Measurements from ENCODE around the gene WNK3. TPM values are rescaled to one million over a fixed set of nuclear protein-coding genes. Genes with fewer than 3 reads are reported as not detected.

WNK3 gene
- total and polyA plus RNA-seq, 2 experiments from 2014 or later: 9.8 to 12.5 TPM

- TF ChIP-seq EZH2 (IDR thresholded peaks at IDR 0.05; ENCODE audit: borderline replicate concordance) (no peak), CTCF (IDR thresholded peaks at IDR 0.05; ENCODE audit: poor library complexity) (no peak), EZH2phosphoT487 (IDR thresholded peaks at IDR 0.05; ENCODE audit: low read depth, severe bottlenecking, unreplicated experiment) (no peak)
- Histone ChIP-seq H3K36me3 (replicated peaks; ENCODE audit: insufficient read depth, low read depth) (no peaks in the 10 kb centered on the region), H3K4me2 (no peak overlapping the region), H2AFZ (no peak overlapping the region), H3K9me2 (replicated peaks; ENCODE audit: insufficient read depth) (no peaks in the 10 kb centered on the region), H3K9me3 (ENCODE audit: low read depth) (no peaks in the 10 kb centered on the region), H3K4me1 (ENCODE audit: insufficient read depth) (no peaks in the 10 kb centered on the region), H3K79me2 (peaks cover 30% of the 10 kb centered on the region), H3K27me3 (no peaks in the 10 kb centered on the region), H4K20me1 (ENCODE audit: insufficient read depth, poor library complexity, severe bottlenecking) (no peaks in the 10 kb centered on the region), H3K4me3 (no peak overlapping the region), H3K27ac (no peak overlapping the region)
- DNase-seq (ENCODE audit: low spot score): no peak
- 76% methylated on average over 3 of the region's 3 CpGs for WGBS (ENCODE audit: low lambda C conversion rate, missing lambda C conversion rate)
Measured at GRCh38 chrX:54172455-54172854, 185.4 kb downstream of the WNK3 start.

GRCh38 chrX:54171527-54172250 lies 186.2 kb downstream of the WNK3 start:
- 83% methylated on average over 4 of the region's 4 CpGs for whole genome bisulfite sequencing (ENCODE audit: low lambda C conversion rate, missing lambda C conversion rate)
- no peak overlapping the region for H3K27ac ChIP-seq

GRCh38 chrX:54171091-54171490 lies 186.8 kb downstream of the WNK3 start:
- H3K36me3 ChIP-seq (replicated peaks; ENCODE audit: insufficient read depth, low read depth): no peaks in the 10 kb centered on the region
- no peaks in the 10 kb centered on the region for H4K20me1 ChIP-seq (ENCODE audit: insufficient read depth, poor library complexity, severe bottlenecking)
- peaks cover 17% of the 10 kb centered on the region for H3K79me2 ChIP-seq
- H3K4me3 ChIP-seq: no peak overlapping the region
- H3K4me1 ChIP-seq (ENCODE audit: insufficient read depth): no peaks in the 10 kb centered on the region
- no peak overlapping the region for H3K27ac ChIP-seq
- DNase-seq (ENCODE audit: low spot score): no peak
- TF ChIP-seq EZH2 (IDR thresholded peaks at IDR 0.05; ENCODE audit: borderline replicate concordance) (no peak), CTCF (IDR thresholded peaks at IDR 0.05; ENCODE audit: poor library complexity) (no peak), EZH2phosphoT487 (IDR thresholded peaks at IDR 0.05; ENCODE audit: low read depth, severe bottlenecking, unreplicated experiment) (no peak)
- no peak overlapping the region for H3K4me2 ChIP-seq
- H3K9me2 ChIP-seq (replicated peaks; ENCODE audit: insufficient read depth): no peaks in the 10 kb centered on the region
- H3K9me3 ChIP-seq (ENCODE audit: low read depth): no peaks in the 10 kb centered on the region
- no peak overlapping the region for H2AFZ ChIP-seq
- H3K27me3 ChIP-seq: no peaks in the 10 kb centered on the region

More at GRCh38 chrX:54171527-54172250, 186.2 kb downstream of the WNK3 start:
- Histone ChIP-seq H2AFZ (no peak overlapping the region), H3K4me1 (ENCODE audit: insufficient read depth) (no peaks in the 10 kb centered on the region), H3K79me2 (peaks cover 23% of the 10 kb centered on the region), H3K9me3 (ENCODE audit: low read depth) (no peaks in the 10 kb centered on the region), H3K36me3 (replicated peaks; ENCODE audit: insufficient read depth, low read depth) (no peaks in the 10 kb centered on the region), H3K4me2 (no peak overlapping the region), H4K20me1 (ENCODE audit: insufficient read depth, poor library complexity, severe bottlenecking) (no peaks in the 10 kb centered on the region), H3K9me2 (replicated peaks; ENCODE audit: insufficient read depth) (no peaks in the 10 kb centered on the region), H3K27me3 (no peaks in the 10 kb centered on the region), H3K4me3 (no peak overlapping the region)
- DNase-seq (ENCODE audit: low spot score): no peak
- TF ChIP-seq CTCF (IDR thresholded peaks at IDR 0.05; ENCODE audit: poor library complexity): no peak
- no peak for TF ChIP-seq EZH2 (IDR thresholded peaks at IDR 0.05; ENCODE audit: borderline replicate concordance)
- no peak for TF ChIP-seq EZH2phosphoT487 (IDR thresholded peaks at IDR 0.05; ENCODE audit: low read depth, severe bottlenecking, unreplicated experiment)

All from hepatocyte (in vitro differentiated cells).